Gastroesophageal sphincter (tissue), 4 donors: ENCODE data around the gene MRPS30. TPM values are rescaled to one million over a fixed set of nuclear protein-coding genes. Genes with fewer than 3 reads are reported as not detected.
"Not testable (repeated sequence)": the region's sequence is repeated elsewhere in the genome, so short reads cannot be mapped to it uniquely, and the experiment has no call there.

Source experiments
- ATAC-seq: fragments of 150-250 bp; one replicate; pipeline ENCODE4 v1.9.1; 2016; ENCODE audit warnings: mild to moderate bottlenecking, moderate library complexity
- H3K27ac ChIP-seq, 4 donors: fragments of 200-600 bp; sonication (generic) in 3 of 4; 1 replicate in 3 of 4; 2 replicates in 1 of 4; pipeline ENCODE4 v1.5.1; 2016 to 2019
- H3K27me3 ChIP-seq: fragments of 200-600 bp; sonication (generic); one replicate; pipeline ENCODE4 v1.5.1; 2019
- H3K36me3 ChIP-seq, 2 donors: fragments of 200-600 bp; sonication (generic); one replicate each; pipeline ENCODE4 v1.5.1; 2019; ENCODE audit warnings: control low read depth in 1 of 2
- H3K4me1 ChIP-seq, 3 donors: fragments of 200-600 bp; sonication (generic); 1 replicate in 2 of 3; 2 replicates in 1 of 3; pipeline ENCODE4 v1.5.1; 2016 to 2019; ENCODE audit warnings: control low read depth in 2 of 3
- H3K4me3 ChIP-seq, 2 donors: fragments of 200-600 bp; sonication (generic); one replicate each; pipeline ENCODE4 v1.5.1; 2019; ENCODE audit warnings: mild to moderate bottlenecking in 1 of 2, moderate library complexity in 1 of 2
- H3K9me3 ChIP-seq, 3 donors: fragments of 200-600 bp; sonication (generic); one replicate each; pipeline ENCODE4 v1.5.1; 2017 to 2019; ENCODE audit warnings: control low read depth in 2 of 3
- EP300 ChIP-seq: sonication (generic); formaldehyde crosslinking; IDR thresholded peaks from one replicate; pipeline ENCODE4 v1.6.1; 2017; ENCODE audit warnings: antibody characterized with exemption, mild to moderate bottlenecking
- POLR2A ChIP-seq, 2 donors: fragments of 450-650 bp; IDR thresholded peaks; one replicate each; pipeline ENCODE4 v1.6.1; 2017; ENCODE audit warnings: antibody characterized with exemption in 2 of 2, mild to moderate bottlenecking in 2 of 2, moderate library complexity in 1 of 2
- POLR2AphosphoS5 ChIP-seq: sonication (generic); formaldehyde crosslinking; IDR thresholded peaks from one replicate; pipeline ENCODE4 v1.6.1; 2017; ENCODE audit warnings: antibody characterized with exemption
- WGBS, 2 donors: methylation state at CpG; one replicate each; pipeline ENCODE4 v1.1.5; 2018; ENCODE audit warnings: low coverage in 1 of 2; 5-methylcytosine and 5-hydroxymethylcytosine counted together
- total RNA-seq, 4 donors: library from RNA; depleted of rRNA; stranded (reverse); fragments of >200 nt; gene quantifications; one replicate each; pipeline ENCODE4 v1.1.0, GENCODE V29; 2016
- TF ChIP-seq, protein P1 (sequence below), 4 experiments: fragments of 200-600 bp in 2 of 4; fragments of 450-650 bp in 2 of 4; sonication (generic) in 1 of 4; IDR thresholded peaks; one replicate each; pipeline ENCODE4 v1.5.1; 2017 to 2019; ENCODE audit warnings: antibody characterized with exemption in 4 of 4, mild to moderate bottlenecking in 2 of 4, moderate library complexity in 2 of 4

Gene MRPS30
- 10 to 100 TPM; 43.8 to 63.8 (median 58.6) TPM for total RNA-seq

DNA sequence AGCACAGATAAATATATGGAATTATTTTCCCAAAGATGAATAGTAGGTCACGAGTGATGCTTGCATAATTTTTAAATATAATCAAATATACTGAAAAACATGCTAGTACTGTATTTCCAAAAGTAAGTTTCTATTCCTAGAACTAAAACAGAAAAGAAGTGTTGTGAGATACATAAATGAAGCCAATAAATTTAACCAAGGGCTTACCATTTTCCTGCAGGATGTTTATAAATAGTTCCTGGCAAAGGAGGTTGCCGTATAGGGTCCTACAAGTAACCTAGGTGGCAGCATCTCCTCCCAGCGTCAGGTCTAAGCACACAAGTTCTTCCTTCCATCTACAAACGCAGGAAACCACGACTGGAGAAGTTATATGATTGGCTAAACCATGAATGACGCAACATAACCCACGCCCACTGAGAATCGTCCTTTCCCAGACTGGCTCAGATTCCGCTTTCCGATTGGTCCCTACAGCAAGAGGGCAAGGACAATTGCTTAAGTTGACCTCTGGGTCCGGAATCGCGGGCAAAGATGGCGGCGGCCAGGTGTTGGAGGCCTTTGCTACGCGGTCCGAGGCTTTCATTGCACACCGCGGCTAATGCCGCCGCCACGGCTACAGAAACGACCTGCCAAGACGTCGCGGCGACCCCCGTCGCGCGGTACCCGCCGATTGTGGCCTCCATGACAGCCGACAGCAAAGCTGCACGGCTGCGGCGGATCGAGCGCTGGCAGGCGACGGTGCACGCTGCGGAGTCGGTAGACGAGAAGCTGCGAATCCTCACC is at the start of gene MRPS30:
Gene MRPS30, plus strand, starts transcription at position 513 of the 780 bp plus-strand sequence. Its CDS starts 16 bp downstream, at position 529.
- H3K27me3 ChIP-seq = no peaks in the 10 kb centered on the region
- H3K9me3 ChIP-seq = no peaks in the 10 kb centered on the region
- peak within 1 kb of the TSS; percentile 74 to 83 for H3K4me3 ChIP-seq
- peak within 1 kb of the TSS; percentile 63 to 95 (median 94) for H3K27ac ChIP-seq
- peak; percentile 100 for ATAC-seq
- H3K36me3 ChIP-seq = peaks cover 0 to 26% of the 10 kb centered on the region in 2 donors
- TF ChIP-seq, protein P1, sequence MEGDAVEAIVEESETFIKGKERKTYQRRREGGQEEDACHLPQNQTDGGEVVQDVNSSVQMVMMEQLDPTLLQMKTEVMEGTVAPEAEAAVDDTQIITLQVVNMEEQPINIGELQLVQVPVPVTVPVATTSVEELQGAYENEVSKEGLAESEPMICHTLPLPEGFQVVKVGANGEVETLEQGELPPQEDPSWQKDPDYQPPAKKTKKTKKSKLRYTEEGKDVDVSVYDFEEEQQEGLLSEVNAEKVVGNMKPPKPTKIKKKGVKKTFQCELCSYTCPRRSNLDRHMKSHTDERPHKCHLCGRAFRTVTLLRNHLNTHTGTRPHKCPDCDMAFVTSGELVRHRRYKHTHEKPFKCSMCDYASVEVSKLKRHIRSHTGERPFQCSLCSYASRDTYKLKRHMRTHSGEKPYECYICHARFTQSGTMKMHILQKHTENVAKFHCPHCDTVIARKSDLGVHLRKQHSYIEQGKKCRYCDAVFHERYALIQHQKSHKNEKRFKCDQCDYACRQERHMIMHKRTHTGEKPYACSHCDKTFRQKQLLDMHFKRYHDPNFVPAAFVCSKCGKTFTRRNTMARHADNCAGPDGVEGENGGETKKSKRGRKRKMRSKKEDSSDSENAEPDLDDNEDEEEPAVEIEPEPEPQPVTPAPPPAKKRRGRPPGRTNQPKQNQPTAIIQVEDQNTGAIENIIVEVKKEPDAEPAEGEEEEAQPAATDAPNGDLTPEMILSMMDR (IDR thresholded peaks at IDR 0.05) = peak in 1 of 4 experiments; percentile 47
- no peak for TF ChIP-seq EP300
- TF ChIP-seq POLR2AphosphoS5 = peak; percentile 83
- TF ChIP-seq POLR2A (IDR thresholded peaks at IDR 0.05) = peak; percentile 20 to 38
- 0 to 1% methylated on average over 2 to 13 of the region's 47 CpGs for WGBS, 2 donors
- peaks cover 4 to 33% (median 8%) of the 10 kb centered on the region in 3 donors for H3K4me1 ChIP-seq

DNA sequence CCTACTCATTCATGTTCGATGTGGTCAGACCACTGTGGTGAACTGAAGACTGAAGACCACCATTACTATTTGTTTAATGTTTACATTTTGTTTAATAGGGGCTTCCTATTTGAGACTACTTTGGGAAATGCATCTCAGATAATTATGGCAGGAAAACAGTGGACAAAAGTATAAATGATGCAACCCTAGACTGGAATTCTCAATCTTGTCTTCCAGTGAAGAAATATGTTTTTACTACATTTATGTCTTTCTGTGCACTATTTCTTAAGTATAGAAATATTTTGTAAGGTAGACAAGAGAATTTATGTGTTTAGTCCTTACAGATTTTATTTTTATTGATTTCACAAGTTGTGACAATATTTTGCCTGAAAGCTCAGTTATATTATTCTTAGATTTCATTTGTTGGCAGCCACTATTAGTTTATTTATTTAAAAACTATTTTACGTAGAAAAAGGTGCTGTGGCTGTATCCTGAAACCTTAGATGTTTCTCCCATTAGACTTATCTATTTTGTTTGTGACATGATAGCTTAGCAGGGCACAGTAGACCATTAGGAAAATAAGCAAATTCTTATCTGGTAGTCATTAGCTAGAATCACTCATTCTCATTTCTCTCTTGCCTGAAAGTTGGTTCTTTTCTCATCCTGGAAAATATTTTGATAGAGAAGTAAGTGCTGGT is 39.4 kb upstream of the MRPS30 start:
- TF ChIP-seq, protein P1 (IDR thresholded peaks at IDR 0.05) = no peak
- TF ChIP-seq EP300 (no peak), POLR2AphosphoS5 (no peak), POLR2A (IDR thresholded peaks at IDR 0.05) (no peak)

DNA sequence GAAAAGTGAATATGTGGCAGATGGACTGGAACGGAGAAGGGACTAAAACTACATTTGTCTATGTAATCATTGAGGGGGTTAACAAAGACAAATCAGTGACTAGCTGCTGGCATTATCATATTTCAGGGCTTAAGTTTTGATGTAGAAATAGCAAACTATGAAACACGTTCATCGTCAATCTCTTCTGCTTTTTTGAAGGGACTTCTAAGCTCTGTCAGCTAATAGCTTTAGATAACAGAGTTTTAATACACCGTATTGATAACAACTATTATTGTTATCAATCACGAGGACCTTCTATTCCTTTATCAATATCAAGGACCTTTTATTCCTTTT is 38.9 kb upstream of the MRPS30 start:
- no peaks in the 10 kb centered on the region for H3K4me1 ChIP-seq
- no peak for ATAC-seq
- no peaks in the 10 kb centered on the region for H3K27me3 ChIP-seq
- 55 to 68% methylated on average over 5 of the region's 5 CpGs for WGBS, 2 donors
- no peak overlapping the region for H3K27ac ChIP-seq
- TF ChIP-seq, protein P1 (IDR thresholded peaks at IDR 0.05) = no peak
- TF ChIP-seq POLR2AphosphoS5 = no peak
- no peak for TF ChIP-seq POLR2A (IDR thresholded peaks at IDR 0.05)
- no peak for TF ChIP-seq EP300
- no peak overlapping the region for H3K4me3 ChIP-seq
- no peaks in the 10 kb centered on the region for H3K9me3 ChIP-seq
- no peaks in the 10 kb centered on the region for H3K36me3 ChIP-seq

More for the DNA sequence above, 39.4 kb upstream of the MRPS30 start:
- H3K36me3 ChIP-seq = no peaks in the 10 kb centered on the region
- 61 to 67% methylated on average over 2 of the region's 2 CpGs for WGBS, 2 donors
- ATAC-seq = no peak
- H3K4me3 ChIP-seq = no peak overlapping the region
- no peaks in the 10 kb centered on the region for H3K9me3 ChIP-seq
- no peak overlapping the region for H3K27ac ChIP-seq
- no peaks in the 10 kb centered on the region for H3K27me3 ChIP-seq
- H3K4me1 ChIP-seq = no peaks in the 10 kb centered on the region

DNA sequence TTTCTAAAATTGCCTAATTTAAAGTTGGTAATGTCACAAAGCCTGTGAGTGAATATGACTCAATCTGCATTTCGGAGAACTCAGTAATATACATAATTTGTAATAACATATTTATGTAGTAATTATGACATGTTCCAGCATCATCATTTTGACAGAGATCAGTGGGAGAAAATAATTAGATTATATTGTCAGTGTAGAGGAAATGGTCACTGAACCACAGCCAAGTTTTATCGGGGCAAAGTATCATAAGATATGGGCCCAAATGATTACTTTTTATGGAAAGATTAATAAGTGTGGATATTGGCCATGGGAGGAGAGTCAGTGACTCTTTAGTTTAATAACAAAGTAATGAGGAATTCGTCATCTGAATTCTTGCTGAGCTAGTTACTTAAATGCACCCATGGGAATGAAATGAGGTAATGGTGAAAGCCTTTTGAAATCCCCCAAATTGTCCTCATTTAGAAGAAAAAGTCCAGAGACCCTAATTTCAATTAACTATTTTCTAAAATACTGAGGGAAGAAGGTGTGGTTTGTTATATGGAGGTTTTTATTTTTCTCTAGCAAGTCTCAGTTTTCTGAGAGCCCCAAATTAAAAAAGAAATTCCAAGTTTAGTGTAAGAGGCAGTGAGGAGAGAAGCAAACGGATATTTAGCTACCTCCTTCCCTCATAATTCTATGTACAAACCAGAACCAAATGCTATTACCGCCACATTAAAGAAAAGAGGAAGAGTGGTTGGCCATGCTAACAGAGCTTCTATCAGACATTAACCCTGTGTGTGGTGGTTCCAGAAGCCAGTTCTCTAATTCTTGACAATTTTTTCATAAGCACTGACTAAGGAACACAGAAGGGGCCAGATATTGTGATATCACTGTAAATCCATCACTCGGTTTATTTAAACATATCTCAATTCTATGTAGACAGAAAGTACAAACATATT is 37.7 kb upstream of the MRPS30 start:
- ATAC-seq = peak; percentile 25
- H3K9me3 ChIP-seq = no peaks in the 10 kb centered on the region
- no peaks in the 10 kb centered on the region for H3K36me3 ChIP-seq
- H3K27ac ChIP-seq = no peak overlapping the region
- H3K4me1 ChIP-seq = no peaks in the 10 kb centered on the region
- WGBS, 2 donors = 51 to 78% methylated on average over 6 of the region's 6 CpGs
- TF ChIP-seq POLR2A (IDR thresholded peaks at IDR 0.05) (no peak), POLR2AphosphoS5 (no peak), EP300 (no peak)
- TF ChIP-seq, protein P1 (IDR thresholded peaks at IDR 0.05) = no peak
- no peak overlapping the region for H3K4me3 ChIP-seq
- no peaks in the 10 kb centered on the region for H3K27me3 ChIP-seq

DNA sequence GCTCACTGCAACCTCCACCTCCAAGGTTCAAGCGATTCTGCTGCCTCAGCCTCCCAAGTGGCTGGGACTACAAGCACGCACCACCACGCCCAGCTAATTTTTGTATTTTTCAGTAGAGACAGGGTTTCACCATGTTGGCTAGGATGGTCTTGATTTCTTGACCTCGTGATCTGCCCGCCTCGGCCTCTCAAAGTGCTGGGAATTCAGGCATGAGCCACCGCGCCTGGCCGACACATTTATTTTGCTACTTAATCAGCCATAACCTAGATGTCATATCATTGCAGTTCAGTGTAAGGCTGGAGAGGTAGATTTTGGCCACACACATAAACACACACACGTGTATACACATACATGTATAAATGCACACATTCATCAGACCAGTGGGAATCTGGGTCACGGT is 36.4 kb upstream of the MRPS30 start:
- H3K27ac ChIP-seq, H3K4me3 ChIP-seq, H3K36me3 ChIP-seq, H3K4me1 ChIP-seq, H3K27me3 ChIP-seq, H3K9me3 ChIP-seq, ATAC-seq: not testable (repeated sequence)
- 91 to 97% methylated on average over 10 to 11 of the region's 11 CpGs for WGBS, 2 donors
